ENCODE measurements around the gene KCTD16.

DNA sequence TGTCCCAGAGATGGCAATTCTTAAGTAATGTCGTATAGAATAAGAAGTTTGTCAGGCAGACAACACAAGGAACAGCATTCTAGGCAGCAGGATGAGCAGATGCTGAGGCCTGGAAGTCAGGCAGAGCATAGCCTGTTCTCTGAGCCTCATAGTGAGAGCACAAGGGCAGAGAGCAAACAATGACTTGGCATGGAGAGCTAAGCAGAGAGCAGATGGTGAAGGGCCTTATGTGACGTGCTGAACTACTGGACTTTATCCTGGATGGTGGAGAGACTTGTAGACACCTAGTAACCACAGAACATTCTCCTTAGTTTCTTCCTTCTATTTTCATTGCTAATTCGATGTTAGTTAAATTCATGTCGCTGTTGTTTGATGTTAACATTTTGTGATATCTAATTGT, 60.1 kb downstream of the KCTD16 start:
- TF ChIP-seq, protein P1, sequence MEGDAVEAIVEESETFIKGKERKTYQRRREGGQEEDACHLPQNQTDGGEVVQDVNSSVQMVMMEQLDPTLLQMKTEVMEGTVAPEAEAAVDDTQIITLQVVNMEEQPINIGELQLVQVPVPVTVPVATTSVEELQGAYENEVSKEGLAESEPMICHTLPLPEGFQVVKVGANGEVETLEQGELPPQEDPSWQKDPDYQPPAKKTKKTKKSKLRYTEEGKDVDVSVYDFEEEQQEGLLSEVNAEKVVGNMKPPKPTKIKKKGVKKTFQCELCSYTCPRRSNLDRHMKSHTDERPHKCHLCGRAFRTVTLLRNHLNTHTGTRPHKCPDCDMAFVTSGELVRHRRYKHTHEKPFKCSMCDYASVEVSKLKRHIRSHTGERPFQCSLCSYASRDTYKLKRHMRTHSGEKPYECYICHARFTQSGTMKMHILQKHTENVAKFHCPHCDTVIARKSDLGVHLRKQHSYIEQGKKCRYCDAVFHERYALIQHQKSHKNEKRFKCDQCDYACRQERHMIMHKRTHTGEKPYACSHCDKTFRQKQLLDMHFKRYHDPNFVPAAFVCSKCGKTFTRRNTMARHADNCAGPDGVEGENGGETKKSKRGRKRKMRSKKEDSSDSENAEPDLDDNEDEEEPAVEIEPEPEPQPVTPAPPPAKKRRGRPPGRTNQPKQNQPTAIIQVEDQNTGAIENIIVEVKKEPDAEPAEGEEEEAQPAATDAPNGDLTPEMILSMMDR (IDR thresholded peaks at IDR 0.05), result no peak
- TF ChIP-seq POLR2AphosphoS5 (IDR thresholded peaks at IDR 0.05), result no peak
- no peak for TF ChIP-seq POLR2A (IDR thresholded peaks at IDR 0.05)
- TF ChIP-seq EP300 (IDR thresholded peaks at IDR 0.05), result no peak

Measured in upper lobe of left lung (tissue), 4 donors.